GDM1 (cell line): ENCODE results near the gene USHBP1.

ENCODE experiments used
- DNase-seq: peaks from one replicate; lab custom pipeline; 2025; lab: John Stamatoyannopoulos, UW

USHBP1 gene

GRCh38 chr19:17240062-17240752 lies 24.3 kb downstream of the USHBP1 start:
- no peak for DNase-seq

GRCh38 chr19:17237747-17238706 lies 26.5 kb downstream of the USHBP1 start:
- no peak for DNase-seq

- no peak for DNase-seq
Observed at GRCh38 chr19:17236811-17237543, 27.6 kb downstream of the USHBP1 start.

- DNase-seq = no peak
Observed at GRCh38 chr19:17235971-17236777, 28.4 kb downstream of the USHBP1 start.

GRCh38 chr19:17235300-17235970 lies 29.1 kb downstream of the USHBP1 start:
- no peak for DNase-seq

GRCh38 chr19:17234911-17235299 lies 29.6 kb downstream of the USHBP1 start:
- no peak for DNase-seq

- no peak for DNase-seq
Observed at GRCh38 chr19:17232258-17232657, 32.3 kb downstream of the USHBP1 start.

GRCh38 chr19:17229890-17230289 lies 34.7 kb downstream of the USHBP1 start:
- no peak for DNase-seq

- no peak for DNase-seq
Observed at GRCh38 chr19:17227798-17228367, 36.7 kb downstream of the USHBP1 start.

- DNase-seq = peak; percentile 97
Observed at GRCh38 chr19:17226002-17226933, 38.3 kb downstream of the USHBP1 start, which contains the start of gene OCEL1. TSS of gene OCEL1 (plus strand) at chr19:17226226. CDS start at chr19:17226248, 22 bp downstream.

GRCh38 chr19:17225053-17225452 lies 39.5 kb downstream of the USHBP1 start:
- DNase-seq = no peak

- no peak for DNase-seq
Observed at GRCh38 chr19:17220207-17220758, 44.3 kb downstream of the USHBP1 start.

GRCh38 chr19:17219286-17219685 lies 45.3 kb downstream of the USHBP1 start:
- DNase-seq = no peak

GRCh38 chr19:17216058-17216670 lies 48.4 kb downstream of the USHBP1 start:
- no peak for DNase-seq

- DNase-seq = peak; percentile 84
Observed at GRCh38 chr19:17215127-17215971, 49.2 kb downstream of the USHBP1 start, which contains the start of gene USE1. TSS of gene USE1 (plus strand) at chr19:17215357. CDS start at chr19:17215406, 49 bp downstream.

- no peak for DNase-seq
Observed at GRCh38 chr19:17214508-17215126, 49.9 kb downstream of the USHBP1 start.

- no peak for DNase-seq
Observed at GRCh38 chr19:17213334-17213733, 51.2 kb downstream of the USHBP1 start.
